HS-5 (cell line): Measurements from ENCODE around the gene BLACAT1.
"Not testable (repeated sequence)": the region's sequence is repeated elsewhere in the genome, so short reads cannot be mapped to it uniquely, and the experiment has no call there.

ENCODE experiments used
- DNase-seq: peaks from one replicate; pipeline ENCODE4 v3.0.0-alpha.2; 2012; ENCODE audit warnings: low read depth

The BLACAT1 gene

GRCh38 chr1:205483372-205483771 is 27.5 kb upstream of the BLACAT1 start:
- no peak for DNase-seq

- DNase-seq, result not testable (repeated sequence)
Observed at GRCh38 chr1:205482587-205482986, 26.7 kb upstream of the BLACAT1 start.

- no peak for DNase-seq
Observed at GRCh38 chr1:205481629-205482151, 25.8 kb upstream of the BLACAT1 start.

GRCh38 chr1:205481218-205481617 is 25.4 kb upstream of the BLACAT1 start:
- DNase-seq, result no peak

- DNase-seq, result no peak
Observed at GRCh38 chr1:205480349-205480985, 24.6 kb upstream of the BLACAT1 start.

- DNase-seq, result not testable (repeated sequence)
Observed at GRCh38 chr1:205478985-205479384, 23.1 kb upstream of the BLACAT1 start.

GRCh38 chr1:205477759-205478247 is 22.0 kb upstream of the BLACAT1 start:
- DNase-seq, result no peak

GRCh38 chr1:205477121-205477758 is 21.4 kb upstream of the BLACAT1 start:
- DNase-seq, result no peak

GRCh38 chr1:205476648-205477047 is 20.8 kb upstream of the BLACAT1 start:
- no peak for DNase-seq

GRCh38 chr1:205475855-205476254 is 20.0 kb upstream of the BLACAT1 start:
- no peak for DNase-seq

- DNase-seq, result no peak
Observed at GRCh38 chr1:205474571-205474970, 18.7 kb upstream of the BLACAT1 start.

GRCh38 chr1:205473966-205474365 is 18.1 kb upstream of the BLACAT1 start:
- no peak for DNase-seq

GRCh38 chr1:205473475-205473874 is 17.6 kb upstream of the BLACAT1 start:
- DNase-seq, result no peak

GRCh38 chr1:205472737-205473441 is 17.0 kb upstream of the BLACAT1 start:
- no peak for DNase-seq

GRCh38 chr1:205470131-205470530 is 14.3 kb upstream of the BLACAT1 start:
- no peak for DNase-seq

GRCh38 chr1:205466595-205467220 is 10.9 kb upstream of the BLACAT1 start:
- DNase-seq, result no peak

GRCh38 chr1:205465392-205465791 is 9.5 kb upstream of the BLACAT1 start:
- DNase-seq, result no peak

GRCh38 chr1:205458777-205459566 is 3.1 kb upstream of the BLACAT1 start:
- DNase-seq, result no peak

- no peak for DNase-seq
Observed at GRCh38 chr1:205456868-205457745, 1.3 kb upstream of the BLACAT1 start.

GRCh38 chr1:205456383-205456867 is 580 bp upstream of the BLACAT1 start:
- DNase-seq, result no peak
